ENCODE data around the gene MAGEA10. TPM values are rescaled to one million over a fixed set of nuclear protein-coding genes. Genes with fewer than 3 reads are reported as not detected.

The MAGEA10 gene
- total RNA-seq, 1 donor from 2014 or later = not detected

DNA sequence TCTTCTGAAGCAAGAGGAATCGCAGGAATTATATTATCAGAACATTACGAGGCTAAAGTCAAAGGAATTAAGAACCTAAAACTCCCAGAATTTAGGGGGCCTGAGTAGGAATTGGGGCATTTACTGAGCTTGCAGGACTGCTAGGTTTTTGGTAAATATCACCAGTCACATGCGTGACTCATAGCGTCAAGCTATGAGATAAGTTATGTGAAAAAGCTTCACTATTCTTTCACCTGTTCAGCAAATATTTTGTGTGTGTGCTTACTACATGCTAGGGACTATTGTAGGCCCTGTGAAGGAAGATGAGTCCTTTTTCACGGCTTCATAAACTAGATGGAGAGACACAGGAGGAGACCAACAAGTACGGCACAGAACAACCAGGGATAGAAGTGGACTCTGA is 52.2 kb downstream of the MAGEA10 start:
- DNase-seq (ENCODE audit: low spot score in 2 of 2) (no peak), FAIRE-seq (no peak)

Other genes starting within 250 kb of the MAGEA10 start
- not detected for gene MAGEA4, start 225.7 kb downstream of the MAGEA10 start, total RNA-seq
- 0.82 TPM for gene GABRE, start 163.9 kb downstream of the MAGEA10 start, total RNA-seq

Measured in frontal cortex (tissue), 4 donors.